ENCODE measurements around the gene C1orf21.

GRCh38 chr1:184520336-184520735, 133.5 kb downstream of the C1orf21 start:
- TF ChIP-seq POLR2A (IDR thresholded peaks at IDR 0.05; ENCODE audit: low read depth, low read length) (no peak), TAF1 (IDR thresholded peaks at IDR 0.05; ENCODE audit: low read depth, low read length) (no peak), POLR2AphosphoS5 (IDR thresholded peaks at IDR 0.05; ENCODE audit: low read depth, low read length) (no peak)

Data from GM12891 (cell line).